Fibroblast of skin of right biceps (primary cell): ENCODE results near the gene FAF1.

Source experiments
- DNase-seq: peaks from one replicate; pipeline ENCODE4 v3.0.0-alpha.2; 2013

FAF1 gene

GRCh38 chr1:50473513-50473912 lies 486.6 kb downstream of the FAF1 start:
- DNase-seq = no peak

- DNase-seq = no peak
These were observed 488.1 kb downstream of the FAF1 start for GRCh38 chr1:50471967-50472366.

DNA sequence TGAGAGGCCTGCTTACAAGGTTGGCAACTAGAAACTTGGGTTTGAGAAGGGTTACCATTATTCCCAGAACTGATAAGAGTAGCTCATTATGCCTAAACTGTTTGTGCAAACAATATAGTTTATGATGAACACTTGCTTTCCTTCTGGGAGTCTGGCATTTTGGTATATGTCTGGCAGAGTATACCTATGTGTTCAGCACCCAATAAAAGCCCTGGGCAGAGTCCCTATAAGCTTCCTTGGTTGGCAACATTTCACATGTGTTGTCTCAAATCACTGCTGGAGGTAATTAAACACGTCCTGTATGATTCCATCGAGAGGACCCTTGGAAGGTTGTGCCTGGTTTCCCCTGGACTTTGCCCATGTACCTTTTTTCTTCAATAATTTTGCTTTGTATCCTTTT lies 497.1 kb downstream of the FAF1 start:
- no peak for DNase-seq

DNA sequence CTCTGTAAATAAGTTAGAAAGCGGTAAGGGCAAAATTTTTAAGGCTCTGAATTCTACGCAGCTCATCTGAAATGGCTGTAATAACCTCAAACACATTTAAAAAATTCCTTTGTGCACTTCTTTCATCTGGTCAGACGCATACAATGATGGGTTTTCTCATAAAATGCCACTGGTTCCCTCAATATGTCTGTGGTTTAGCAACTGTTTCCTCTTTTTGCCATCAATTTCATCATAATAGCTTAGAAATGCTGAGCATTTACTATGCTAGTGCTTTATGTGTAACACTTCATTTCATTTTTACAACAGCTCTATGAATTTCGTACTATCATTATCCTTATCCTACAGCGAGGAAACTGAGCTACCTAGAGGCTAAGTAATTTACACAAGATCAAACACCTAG lies 501.6 kb downstream of the FAF1 start:
- DNase-seq = peak; percentile 38

DNA sequence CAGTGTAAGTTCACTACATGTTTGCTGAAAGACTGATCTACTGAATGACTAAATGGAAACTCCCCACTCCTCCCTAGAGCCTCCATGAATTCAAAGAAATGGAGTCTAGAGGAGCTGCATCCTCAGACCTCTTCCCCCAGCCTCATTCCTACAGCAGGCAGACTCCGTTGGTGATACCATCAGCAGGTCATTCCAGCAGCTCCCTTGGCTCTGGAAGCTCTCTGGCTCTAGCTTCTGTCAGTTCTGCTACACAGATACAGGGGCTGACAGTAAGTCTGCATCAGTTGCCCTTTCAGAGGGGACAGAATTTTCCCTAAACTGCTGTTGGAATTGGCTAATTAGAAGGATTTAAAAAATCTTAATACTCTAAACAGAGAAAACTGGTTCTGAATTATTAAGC lies 505.2 kb downstream of the FAF1 start:
- no peak for DNase-seq

GRCh38 chr1:50453266-50453665 lies 506.8 kb downstream of the FAF1 start:
- DNase-seq = no peak

- no peak for DNase-seq
These were observed 507.4 kb downstream of the FAF1 start for GRCh38 chr1:50452700-50453099.

DNA sequence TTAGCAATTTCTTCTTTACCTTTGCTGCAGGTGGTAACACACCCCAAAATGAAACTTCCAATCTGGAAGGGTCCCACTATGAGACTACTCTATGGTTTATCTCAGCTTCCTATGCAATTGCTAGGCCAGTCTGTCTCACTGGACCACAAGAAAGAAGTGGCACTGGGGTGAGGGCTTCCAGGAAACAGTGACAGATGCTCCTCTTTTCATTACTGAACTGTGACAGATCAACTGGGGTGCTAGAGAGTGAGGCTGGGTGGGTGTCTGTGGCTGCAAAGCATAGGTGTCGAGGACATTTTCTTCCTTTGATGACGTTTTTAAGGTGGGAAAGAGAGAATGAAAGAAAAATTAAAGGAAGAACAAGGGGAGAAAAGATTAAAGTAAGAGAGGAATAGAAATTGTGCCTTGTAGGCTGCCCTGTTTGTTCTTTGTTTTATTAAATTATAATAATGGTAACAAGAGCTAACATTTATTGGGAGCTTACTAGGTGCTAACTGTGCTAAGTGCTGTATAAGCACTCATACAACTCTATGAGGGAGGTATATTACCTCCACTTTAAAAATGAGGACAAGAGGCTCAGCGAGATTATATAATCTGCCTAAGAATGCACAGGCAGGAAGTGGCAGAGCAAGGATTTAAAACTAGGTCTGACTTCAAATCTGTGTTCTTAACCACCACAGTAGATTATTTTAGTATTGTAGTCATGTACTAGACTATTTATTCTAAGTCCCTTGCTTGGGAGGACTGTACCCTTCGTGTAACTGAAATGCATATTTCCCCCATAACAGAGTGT lies 509.0 kb downstream of the FAF1 start:
- DNase-seq = no peak

- DNase-seq = peak; percentile 35
These were observed 512.1 kb downstream of the FAF1 start for GRCh38 chr1:50447961-50448360.

DNA sequence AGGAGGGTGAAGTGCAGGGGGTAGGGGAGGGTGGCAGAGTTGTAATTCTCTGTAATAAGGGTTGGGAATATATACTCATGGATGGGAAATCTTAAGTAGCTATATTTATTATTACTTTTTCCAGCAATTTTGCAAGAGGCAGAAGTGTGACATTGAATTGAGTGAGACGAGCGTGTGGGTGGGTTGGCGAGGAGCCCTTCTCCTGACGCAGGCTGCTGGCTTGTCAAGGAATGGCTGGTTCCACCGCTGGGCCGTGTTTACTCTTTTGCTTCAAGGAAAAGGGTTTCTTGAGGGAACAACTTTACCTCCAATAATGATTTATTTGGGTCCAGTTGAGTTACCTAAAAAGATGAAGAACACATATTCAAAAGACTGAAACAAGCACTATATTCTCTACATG lies 518.9 kb downstream of the FAF1 start:
- DNase-seq = no peak

GRCh38 chr1:50438945-50439344 lies 521.1 kb downstream of the FAF1 start:
- peak; percentile 21 for DNase-seq

- DNase-seq = no peak
These were observed 523.6 kb downstream of the FAF1 start for GRCh38 chr1:50436489-50436888.

DNA sequence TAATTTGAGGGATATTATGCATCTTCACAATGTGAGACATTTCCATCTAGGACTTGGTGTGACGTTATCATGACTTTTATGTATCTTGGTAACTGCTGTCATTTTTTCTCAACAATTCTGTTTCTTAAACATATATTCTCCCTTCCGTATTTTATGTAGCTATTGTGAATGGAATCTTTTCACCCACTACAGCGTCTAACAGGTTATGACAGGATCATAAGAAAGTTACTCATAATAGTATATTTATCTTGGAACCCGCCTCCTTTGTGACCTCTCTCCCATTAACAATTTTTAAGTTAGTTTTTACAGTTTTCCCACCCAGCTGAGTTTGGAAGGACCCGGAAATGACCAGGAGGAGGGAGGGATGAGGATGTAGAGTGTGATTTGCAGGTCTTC lies 530.1 kb downstream of the FAF1 start:
- no peak for DNase-seq

DNA sequence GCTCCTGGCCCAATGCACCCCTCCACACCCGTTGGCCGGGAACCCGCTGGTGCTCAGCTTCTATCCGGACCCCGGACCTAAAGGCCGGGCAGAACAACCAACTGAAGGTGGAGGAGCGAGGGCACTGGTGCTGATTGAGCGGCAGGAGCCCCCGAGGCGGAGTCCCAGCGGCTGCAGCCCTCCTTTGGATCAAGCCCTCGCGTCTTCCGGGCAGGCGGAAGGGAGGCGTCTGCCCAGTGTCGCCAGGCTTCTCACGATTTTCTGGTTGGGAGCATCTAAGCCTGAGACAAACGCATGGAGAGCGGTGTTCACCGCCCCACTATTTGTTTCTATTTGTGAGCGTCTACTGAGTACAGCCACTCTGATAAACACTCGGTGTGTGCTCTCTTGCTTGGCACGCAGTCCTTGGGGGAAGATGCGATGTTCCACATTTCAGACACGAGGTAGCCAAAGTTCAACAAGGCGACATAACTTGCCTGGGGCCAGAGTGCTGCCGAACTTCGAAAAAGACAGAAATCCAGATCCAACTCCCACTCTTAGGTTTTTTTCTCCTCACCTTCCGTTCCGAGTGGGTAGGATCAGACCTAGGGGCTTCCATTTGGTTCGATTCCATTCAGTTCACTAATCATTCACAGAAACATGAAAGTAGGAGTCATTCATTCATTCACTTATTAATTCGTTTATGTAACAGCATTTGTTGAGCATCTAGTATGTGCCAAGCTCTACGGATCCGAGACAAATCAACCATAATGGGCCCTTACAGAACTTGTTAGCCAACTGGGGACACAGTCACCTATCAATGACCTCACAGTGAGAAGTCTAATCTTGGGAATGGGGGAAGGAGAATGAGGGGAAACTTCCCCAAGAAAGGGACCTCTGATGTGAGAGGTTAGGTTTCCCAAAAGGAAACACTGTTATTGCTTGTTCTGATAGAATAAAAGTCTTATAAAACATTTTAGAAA lies 532.0 kb downstream of the FAF1 start:
- no peak for DNase-seq

DNA sequence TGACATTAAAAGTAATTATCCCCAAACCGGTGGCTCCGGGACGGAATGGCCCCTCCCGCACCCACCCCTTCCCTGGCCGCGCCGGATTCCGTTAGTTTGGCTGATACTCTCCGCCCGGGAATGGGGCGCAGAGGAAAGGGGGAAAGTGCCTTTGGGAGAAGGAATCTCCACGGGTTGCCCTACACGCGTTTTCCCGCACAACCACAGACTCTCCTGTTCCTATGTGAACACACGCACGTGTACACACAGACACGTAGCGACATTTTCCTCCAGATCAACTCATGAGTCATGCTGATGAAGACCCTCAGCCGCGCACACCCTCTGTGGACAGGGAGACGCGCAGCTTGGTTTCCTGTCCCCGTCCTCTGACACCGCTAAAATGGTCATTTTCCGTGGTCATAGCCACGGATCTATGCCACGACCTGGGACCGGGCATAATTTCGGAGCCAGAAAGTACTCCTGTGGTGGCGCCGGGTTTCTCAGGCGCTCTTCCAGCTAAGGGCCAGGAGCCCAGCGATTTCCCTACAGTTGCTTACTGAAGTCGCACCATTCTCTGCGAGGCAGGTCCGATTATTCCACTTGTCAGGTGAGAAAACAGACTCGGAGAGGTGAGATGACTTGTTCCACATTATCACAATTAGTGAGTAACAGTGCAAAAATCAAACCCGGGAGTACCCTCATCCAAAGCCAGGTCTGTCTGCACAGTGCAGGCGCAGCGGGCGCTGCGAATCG lies 532.8 kb downstream of the FAF1 start:
- no peak for DNase-seq

DNA sequence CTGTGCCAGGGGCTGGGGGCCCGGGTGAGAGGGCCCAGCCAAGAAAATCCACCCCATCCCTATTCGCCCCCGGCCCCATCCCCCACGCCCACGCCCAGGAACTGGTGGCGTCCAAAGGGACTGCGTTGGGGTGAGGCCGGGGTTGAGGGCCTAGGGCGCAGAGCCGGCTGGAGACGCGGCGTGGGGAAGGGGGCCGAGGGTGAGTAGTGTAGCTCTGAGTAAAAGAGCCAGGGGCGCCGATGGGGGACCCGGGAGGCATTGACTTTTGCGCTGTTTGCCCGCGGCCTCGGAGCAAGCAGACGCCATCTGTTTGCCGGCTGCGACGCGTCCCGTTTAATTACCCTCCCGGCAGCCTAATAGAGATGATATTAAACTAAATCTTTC lies 533.4 kb downstream of the FAF1 start:
- DNase-seq = no peak

- DNase-seq = no peak
These were observed 533.9 kb downstream of the FAF1 start for GRCh38 chr1:50426108-50426700.

DNA sequence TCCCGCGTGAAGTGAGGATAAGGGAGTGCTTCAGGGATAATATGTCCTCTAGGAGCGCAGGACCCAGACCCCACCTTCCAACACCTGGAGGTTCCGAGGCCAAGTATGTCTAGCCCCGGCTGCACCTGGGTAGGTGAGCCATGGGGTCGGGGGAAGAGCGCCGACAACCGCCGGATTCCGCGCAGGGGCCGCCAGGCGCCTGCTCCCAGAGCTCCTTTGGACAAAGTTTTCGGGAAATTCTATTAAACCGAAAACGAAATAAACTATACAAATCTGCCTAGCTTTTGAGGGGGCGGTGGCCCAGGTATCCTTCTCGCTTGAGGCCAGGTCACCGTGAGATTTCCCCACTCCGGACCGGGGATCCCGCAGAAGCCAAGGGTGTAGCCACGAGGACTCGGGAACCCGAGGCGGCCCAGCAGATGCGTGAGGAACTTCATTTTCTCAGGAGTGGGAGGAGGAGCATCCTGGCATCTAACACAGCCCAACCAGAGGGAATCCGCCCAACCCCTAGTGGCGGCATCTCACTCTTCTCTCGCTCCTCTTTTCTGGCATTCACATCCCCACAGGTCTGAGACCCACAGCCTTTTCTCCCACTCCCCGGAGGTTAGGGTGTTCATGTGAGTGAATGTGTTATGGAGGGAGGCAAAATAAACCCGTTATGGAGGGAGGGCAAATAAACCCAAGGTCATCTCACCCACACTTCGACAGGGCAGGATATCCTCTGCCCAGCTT lies 534.5 kb downstream of the FAF1 start:
- peak; percentile 41 for DNase-seq

GRCh38 chr1:50424884-50425375 lies 535.1 kb downstream of the FAF1 start:
- DNase-seq = no peak

DNA sequence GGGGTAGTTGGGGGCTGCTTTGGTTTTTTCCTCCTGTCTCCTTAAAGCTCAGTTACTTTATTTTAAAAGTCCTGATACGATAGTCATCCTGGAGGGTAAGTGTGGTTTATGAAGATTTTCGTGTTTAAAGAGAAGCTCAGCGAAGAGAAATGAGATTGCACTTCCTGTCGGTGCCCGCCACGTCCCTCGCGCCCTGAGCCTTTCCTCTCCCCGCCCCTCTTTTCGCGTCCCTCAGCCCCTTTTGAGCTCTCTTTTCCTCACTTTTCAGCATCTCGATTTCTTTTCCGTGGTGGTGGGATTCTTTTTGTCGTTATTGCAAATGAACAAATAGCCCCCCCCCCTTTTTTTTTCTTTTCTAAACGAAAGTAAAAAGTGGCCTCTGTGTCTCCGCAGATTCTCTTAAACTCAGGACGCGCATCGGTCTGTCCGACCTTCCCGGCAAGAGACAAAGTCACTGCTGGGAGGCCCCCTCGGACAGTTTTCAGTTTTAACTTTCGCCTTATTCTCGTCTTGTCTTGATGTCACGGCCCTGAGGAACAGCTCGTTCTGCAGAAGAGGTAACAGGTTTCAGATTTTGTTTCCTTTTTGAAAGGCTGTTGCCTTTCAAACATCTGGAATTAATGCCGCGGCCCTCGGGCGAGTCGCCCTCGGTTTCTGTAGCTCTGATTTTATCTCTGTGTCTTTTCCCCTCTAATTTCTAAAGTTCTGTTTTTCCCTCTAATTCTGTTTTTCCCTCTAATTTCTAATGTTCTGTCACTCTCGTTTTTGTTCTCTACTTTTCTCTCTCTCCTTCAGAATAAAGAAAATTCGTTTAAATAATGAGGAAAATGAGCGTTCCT lies 535.8 kb downstream of the FAF1 start:
- DNase-seq = no peak

DNA sequence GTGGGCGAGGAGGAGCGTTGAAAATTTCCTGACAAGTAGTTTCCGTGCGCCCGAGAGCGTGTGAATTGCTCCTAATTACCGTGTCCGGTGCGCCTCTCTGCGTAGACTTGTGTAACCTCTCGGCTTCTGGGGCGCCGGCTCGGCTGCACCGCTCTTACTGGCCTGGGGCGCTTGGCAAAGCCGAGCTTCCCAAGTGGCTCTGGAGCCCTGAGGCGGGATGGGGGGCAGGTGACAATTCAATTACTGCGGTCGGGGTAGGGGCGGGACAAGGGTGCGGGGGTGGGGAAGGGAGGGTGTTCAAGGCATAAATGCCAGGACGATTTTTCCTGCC lies 536.4 kb downstream of the FAF1 start:
- no peak for DNase-seq
